SHP77 (cell line): ENCODE results near the gene HBQ1.
"Not testable (repeated sequence)": the region's sequence is repeated elsewhere in the genome, so short reads cannot be mapped to it uniquely, and the experiment has no call there.

Experiments used
- DNase-seq, 2 experiments: peaks; one replicate each; lab custom pipeline; 2025; lab: John Stamatoyannopoulos, UW

HBQ1 gene

DNA sequence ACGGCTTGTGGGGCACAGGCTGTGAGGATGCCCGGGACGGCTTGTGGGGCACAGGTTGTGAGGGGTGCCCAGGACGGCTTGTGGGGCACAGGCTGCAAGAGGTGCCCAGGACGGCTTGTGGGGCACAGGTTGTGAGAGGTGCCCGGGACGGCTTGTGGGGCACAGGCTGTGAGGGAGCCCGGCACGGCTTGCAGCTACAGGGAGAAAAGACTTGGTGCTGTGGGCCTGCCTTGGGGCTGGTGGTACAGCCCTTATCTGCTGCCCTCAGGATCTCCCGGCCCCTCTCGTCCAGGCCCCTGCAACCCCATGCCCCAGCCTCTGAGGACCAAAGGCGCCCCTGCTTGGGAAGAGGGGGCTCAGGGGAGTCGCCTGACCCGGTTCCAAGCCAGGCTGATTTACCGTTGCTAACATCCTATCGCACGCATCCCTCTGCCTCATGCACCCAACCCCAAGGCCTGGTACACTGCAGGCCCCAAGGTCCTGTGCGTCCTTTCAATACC, 19.5 kb upstream of the HBQ1 start:
- DNase-seq, result no peak

DNA sequence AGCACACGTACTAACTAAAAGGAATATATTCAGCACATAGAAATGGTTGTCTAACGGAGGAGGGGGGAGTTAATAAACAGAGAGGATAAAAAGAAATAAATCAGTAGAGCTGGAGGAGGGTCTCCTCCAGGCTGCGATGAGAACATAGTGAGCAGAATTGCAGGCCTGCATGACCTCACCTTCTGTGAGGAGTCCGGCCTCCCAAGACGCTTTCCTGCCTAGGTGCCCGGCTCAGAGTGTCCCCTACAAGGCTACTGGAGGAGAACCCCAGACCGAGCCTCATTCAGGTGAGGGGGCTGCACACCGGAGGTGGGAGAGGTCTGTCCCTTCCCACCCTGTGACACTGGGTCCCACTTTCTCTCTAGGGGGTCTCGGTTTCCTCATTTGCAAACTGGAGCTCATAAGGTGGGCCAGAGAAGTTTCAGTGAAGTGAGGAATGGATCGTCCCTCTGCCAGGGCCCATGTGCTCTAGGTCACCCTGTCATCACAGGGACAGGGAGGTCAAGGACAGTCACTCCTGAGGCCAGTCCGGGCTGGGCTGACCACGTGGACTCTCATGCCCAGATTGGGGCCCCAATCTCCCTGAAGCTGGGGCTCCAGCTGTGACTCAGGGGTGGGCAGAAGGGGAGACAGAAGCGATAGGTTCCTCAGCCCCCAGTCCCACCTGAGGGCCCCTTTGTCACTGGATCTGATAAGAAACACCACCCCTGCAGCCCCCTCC, 17.8 kb upstream of the HBQ1 start:
- DNase-seq, result no peak

DNA sequence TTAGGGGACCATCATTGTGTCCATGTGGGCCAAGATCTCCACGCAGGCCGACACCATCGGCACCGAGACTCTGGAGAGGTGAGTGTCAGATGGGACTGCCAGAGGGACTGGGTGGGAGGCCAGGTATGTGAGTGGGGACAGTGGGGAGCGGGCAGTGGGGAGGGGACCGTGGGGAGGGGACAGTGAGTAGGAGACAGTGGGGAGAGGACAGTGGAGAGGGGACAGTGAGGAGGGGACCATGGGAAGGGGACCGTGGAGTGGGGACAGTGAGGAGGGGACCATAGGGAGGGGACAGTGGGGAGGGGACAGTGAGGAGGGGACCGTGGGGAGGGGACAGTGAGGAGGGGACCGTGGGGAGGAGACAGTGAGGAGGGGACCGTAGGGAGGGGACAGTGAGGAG, 17.1 kb upstream of the HBQ1 start:
- not testable (repeated sequence) for DNase-seq

DNA sequence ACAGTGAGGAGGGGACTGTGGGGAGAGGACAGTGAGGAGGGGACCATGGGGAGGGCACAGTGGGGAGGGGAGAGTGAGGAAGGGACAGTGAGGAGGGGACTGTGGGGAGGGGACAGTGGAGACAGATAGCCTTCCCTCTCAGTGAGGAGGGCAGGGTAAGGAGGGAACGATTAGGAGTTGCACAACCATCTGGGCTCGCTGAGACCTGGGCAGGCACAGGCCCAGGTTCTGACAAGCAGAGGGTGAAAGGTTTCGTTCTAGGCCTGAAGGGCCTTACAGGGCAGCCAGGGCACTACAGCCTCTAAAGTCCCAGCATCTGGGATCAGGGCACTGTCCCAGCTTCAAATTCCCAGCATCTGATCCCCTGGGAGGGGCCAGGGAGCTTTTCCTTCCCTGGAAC, 16.6 kb upstream of the HBQ1 start:
- DNase-seq, result not testable (repeated sequence)

DNA sequence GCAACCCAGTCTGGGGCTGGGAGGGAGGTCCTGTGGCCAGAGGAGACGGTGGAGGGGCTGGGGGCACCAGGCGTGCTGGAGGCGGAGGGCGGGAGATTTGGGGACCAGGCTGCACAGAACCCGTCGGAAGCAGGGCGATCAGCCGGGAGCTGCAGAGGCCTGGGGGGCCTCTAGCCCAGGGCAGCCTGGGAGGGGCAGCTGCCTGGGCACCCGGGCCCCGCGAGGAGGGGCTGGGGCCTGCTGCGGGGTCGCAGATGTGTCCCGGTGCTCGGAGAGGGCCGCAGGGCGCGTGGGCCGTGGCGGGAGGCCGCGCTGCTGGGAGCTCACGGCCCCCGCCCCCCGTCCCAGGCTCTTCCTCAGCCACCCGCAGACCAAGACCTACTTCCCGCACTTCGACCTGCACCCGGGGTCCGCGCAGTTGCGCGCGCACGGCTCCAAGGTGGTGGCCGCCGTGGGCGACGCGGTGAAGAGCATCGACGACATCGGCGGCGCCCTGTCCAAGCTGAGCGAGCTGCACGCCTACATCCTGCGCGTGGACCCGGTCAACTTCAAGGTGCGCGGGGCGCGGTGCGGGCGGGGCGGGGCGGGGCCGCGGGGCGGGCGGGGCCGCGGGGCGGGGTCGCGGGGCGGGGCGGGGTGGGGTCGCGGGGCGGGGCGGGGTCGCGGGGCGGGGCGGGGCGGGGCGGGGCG, 16.0 kb upstream of the HBQ1 start:
- DNase-seq, result not testable (repeated sequence)

DNA sequence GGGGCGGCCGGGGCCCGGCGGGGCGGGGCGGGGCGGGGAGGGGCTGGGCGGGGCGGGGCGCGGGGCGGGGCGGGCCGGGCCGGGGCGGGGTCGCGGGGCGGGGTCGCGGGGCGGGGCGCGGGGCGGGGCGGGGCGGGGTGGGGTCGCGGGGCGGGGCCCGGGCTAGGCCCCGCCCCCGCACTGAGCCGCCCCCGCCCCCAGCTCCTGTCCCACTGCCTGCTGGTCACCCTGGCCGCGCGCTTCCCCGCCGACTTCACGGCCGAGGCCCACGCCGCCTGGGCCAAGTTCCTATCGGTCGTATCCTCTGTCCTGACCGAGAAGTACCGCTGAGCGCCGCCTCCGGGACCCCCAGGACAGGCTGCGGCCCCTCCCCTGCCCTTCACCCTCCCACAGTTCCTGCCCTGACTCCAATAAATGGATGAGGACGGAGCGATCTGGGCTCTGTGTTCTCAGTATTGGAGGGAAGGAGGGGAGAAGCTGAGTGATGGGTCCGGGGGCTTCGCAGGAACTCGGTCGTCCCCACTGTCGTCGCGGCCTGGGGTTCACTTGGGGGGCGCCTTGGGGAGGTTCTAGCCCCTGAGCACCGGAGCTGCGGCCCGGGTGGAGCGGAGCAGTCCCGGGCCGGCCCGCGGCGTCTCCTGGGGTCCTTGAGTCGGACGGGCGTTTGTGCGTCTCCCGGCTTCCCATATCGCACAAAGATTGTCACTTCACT, 15.3 kb upstream of the HBQ1 start:
- DNase-seq, result no peak

DNA sequence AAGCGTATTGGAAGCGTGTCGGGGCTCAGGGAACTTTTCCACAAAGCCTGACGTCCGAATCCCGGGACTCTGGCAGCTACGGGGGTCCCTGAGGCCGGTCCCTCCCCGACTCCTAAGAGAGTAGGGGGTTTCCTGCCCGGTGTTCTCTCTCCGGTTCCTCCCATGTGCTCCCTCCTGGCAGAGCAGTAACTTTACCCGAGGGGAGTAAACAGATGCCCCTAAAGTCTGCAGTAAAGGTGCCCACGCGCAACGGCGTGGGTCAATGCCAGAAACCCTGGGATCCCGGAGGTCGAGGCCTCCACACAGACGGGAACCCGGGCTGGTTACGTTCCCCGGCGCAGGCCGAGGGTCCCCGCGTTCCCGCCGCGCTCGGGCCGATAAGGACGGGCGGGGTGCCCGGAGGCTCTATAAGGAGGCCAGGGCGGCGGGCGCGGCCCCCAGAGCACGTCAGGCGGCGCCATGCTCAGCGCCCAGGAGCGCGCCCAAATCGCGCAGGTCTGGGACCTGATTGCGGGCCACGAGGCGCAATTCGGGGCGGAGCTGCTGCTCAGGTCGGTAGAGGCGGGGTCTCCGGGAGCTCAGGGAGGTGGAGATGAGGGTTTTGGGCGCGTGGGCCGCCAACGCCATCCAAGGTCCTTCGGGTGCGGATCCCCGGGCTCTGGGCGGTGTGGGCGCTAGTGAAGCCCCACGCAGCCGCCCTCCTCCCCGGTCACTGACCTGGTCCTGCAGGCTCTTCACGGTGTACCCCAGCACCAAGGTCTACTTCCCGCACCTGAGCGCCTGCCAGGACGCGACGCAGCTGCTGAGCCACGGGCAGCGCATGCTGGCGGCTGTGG, 14.5 kb upstream of the HBQ1 start, which contains the start of gene HBM:
Gene HBM (plus strand): TSS at position 440 of the 836 bp plus-strand sequence. CDS start 20 bp downstream, at position 460.
- DNase-seq, result no peak

DNA sequence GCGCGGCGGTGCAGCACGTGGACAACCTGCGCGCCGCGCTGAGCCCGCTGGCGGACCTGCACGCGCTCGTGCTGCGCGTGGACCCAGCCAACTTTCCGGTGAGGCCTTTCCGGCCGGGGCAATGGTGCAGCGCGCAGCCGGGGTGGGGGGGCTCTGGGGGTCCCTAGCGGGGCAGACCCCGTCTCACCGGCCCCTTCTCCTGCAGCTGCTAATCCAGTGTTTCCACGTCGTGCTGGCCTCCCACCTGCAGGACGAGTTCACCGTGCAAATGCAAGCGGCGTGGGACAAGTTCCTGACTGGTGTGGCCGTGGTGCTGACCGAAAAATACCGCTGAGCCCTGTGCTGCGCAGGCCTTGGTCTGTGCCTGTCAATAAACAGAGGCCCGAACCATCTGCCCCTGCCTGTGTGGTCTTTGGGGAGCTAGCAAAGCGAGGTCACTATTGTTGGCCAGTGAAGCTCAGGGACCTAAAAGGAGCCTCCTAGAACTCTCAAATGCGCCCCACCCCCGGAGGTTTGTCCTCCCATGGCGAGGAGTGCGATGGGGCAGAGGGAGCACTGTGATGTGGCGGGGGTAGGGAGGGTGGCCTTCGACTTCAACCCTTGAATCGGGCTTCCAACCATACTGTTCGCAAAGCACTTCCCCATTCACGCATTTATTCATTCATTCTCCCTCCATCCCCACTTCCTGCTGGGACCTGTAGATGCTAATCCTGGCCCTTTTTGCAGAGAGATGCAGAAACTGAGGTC, 13.7 kb upstream of the HBQ1 start:
- DNase-seq, result no peak

DNA sequence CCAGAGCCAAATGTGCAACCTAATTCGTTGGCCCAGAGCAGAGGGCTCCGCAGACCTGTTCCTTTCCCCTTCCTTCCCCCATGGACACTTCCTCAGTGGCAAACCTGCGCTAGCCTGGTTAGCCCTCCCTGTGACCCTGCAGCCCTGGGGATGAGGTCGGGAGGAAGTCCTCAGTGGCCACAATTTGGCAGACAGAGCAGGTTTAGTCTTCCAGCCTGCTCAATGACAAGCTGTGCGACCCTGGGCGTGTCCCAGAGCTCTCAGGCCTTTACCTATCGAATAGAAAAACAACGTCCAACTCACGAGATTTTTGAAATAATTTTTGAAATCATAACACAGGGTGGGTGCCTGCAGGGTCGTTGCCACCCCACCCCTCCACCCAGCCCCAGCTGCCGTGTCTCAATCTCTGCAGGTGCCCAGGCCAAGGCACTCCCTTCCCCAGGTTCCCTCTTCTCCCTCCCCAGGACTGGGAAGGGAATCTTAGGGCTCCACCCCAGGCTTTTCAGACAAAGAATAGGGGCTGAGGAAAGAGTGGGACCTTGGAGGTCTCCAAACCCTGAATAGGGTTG, 13.1 kb upstream of the HBQ1 start:
- no peak for DNase-seq

DNA sequence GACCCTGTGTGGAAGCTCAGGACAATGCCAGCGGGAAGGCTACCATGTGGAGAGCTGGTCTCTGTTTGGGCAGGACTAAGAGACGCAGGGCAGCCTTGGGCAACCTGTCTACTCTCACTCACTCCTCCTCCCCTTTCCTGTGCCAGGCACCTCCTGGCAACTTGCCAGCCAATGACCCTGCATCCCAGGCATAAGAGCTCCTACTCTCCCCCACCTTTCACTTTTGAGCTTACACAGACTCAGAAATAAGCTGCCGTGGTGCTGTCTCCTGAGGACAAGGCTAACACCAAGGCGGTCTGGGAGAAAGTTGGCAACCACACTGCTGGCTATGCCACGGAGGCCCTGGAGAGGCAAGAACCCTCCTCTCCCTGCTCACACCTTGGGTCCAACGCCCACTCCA, 11.8 kb upstream of the HBQ1 start:
- peak in 1 of 2 experiments; percentile 46 for DNase-seq

DNA sequence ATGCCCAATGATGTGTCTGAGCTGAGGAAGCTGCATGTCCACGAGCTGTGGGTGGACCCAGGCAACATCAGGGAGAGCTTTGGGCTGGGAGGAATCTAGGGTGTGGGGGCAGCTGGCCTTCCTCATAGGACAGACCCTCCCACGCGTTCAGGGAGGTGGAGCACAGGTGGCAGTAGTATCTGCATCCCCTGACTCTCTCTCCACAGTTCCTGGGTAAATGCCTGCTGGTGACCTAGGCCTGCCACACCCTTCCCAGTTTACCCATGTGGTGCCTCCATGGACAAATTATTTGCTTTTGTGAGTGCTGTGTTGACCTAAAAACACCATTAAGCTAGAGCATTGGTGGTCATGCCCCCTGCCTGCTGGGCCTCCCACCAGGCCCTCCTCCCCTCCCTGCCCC, 11.2 kb upstream of the HBQ1 start:
- no peak for DNase-seq

DNA sequence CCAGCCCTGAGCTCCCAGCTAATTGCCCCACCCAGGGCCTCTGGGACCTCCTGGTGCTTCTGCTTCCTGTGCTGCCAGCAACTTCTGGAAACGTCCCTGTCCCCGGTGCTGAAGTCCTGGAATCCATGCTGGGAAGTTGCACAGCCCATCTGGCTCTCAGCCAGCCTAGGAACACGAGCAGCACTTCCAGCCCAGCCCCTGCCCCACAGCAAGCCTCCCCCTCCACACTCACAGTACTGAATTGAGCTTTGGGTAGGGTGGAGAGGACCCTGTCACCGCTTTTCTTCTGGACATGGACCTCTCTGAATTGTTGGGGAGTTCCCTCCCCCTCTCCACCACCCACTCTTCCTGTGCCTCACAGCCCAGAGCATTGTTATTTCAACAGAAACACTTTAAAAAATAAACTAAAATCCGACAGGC, 10.2 kb upstream of the HBQ1 start:
- DNase-seq, result not testable (repeated sequence)

DNA sequence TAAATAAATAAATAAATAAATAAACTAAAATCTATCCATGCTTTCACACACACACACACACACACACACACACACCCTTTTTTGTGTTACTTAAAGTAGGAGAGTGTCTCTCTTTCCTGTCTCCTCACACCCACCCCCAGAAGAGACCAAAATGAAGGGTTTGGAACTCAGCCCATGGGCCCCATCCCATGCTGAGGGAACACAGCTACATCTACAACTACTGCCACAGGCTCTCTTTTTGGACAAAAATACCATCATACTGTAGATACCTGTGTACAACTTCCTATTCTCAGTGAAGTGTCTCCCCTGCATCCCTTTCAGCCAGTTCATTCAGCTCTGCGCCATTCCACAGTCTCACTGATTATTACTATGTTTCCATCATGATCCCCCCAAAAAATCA, 9.5 kb upstream of the HBQ1 start:
- no peak for DNase-seq

DNA sequence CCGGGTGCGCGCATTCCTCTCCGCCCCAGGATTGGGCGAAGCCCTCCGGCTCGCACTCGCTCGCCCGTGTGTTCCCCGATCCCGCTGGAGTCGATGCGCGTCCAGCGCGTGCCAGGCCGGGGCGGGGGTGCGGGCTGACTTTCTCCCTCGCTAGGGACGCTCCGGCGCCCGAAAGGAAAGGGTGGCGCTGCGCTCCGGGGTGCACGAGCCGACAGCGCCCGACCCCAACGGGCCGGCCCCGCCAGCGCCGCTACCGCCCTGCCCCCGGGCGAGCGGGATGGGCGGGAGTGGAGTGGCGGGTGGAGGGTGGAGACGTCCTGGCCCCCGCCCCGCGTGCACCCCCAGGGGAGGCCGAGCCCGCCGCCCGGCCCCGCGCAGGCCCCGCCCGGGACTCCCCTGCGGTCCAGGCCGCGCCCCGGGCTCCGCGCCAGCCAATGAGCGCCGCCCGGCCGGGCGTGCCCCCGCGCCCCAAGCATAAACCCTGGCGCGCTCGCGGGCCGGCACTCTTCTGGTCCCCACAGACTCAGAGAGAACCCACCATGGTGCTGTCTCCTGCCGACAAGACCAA, 7.8 kb upstream of the HBQ1 start, which contains the start of gene HBA2:
Gene HBA2 (plus strand): TSS at position 503 of the 568 bp plus-strand sequence. CDS start 37 bp downstream, at position 540.
- not testable (repeated sequence) for DNase-seq

DNA sequence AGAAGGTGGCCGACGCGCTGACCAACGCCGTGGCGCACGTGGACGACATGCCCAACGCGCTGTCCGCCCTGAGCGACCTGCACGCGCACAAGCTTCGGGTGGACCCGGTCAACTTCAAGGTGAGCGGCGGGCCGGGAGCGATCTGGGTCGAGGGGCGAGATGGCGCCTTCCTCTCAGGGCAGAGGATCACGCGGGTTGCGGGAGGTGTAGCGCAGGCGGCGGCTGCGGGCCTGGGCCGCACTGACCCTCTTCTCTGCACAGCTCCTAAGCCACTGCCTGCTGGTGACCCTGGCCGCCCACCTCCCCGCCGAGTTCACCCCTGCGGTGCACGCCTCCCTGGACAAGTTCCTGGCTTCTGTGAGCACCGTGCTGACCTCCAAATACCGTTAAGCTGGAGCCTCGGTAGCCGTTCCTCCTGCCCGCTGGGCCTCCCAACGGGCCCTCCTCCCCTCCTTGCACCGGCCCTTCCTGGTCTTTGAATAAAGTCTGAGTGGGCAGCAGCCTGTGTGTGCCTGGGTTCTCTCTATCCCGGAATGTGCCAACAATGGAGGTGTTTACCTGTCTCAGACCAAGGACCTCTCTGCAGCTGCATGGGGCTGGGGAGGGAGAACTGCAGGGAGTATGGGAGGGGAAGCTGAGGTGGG, 6.9 kb upstream of the HBQ1 start:
- DNase-seq, result not testable (repeated sequence)

DNA sequence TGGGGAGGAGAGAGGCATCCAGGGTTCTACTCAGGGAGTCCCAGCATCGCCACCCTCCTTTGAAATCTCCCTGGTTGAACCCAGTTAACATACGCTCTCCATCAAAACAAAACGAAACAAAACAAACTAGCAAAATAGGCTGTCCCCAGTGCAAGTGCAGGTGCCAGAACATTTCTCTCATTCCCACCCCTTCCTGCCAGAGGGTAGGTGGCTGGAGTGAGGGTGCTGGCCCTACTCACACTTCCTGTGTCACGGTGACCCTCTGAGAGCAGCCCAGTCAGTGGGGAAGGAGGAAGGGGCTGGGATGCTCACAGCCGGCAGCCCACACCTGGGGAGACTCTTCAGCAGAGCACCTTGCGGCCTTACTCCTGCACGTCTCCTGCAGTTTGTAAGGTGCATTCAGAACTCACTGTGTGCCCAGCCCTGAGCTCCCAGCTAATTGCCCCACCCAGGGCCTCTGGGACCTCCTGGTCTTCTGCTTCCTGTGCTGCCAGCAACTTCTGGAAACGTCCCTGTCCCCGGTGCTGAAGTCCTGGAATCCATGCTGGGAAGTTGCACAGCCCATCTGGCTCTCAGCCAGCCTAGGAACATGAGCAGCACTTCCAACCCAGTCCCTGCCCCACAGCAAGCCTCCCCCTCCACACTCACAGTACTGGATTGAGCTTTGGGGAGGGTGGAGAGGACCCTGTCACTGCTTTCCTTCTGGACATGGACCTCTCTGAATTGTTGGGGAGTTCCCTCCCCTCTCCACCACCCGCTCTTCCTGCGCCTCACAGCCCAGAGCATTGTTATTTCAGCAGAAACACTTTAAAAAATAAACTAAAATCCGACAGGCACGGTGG, 6.1 kb upstream of the HBQ1 start:
- not testable (repeated sequence) for DNase-seq

DNA sequence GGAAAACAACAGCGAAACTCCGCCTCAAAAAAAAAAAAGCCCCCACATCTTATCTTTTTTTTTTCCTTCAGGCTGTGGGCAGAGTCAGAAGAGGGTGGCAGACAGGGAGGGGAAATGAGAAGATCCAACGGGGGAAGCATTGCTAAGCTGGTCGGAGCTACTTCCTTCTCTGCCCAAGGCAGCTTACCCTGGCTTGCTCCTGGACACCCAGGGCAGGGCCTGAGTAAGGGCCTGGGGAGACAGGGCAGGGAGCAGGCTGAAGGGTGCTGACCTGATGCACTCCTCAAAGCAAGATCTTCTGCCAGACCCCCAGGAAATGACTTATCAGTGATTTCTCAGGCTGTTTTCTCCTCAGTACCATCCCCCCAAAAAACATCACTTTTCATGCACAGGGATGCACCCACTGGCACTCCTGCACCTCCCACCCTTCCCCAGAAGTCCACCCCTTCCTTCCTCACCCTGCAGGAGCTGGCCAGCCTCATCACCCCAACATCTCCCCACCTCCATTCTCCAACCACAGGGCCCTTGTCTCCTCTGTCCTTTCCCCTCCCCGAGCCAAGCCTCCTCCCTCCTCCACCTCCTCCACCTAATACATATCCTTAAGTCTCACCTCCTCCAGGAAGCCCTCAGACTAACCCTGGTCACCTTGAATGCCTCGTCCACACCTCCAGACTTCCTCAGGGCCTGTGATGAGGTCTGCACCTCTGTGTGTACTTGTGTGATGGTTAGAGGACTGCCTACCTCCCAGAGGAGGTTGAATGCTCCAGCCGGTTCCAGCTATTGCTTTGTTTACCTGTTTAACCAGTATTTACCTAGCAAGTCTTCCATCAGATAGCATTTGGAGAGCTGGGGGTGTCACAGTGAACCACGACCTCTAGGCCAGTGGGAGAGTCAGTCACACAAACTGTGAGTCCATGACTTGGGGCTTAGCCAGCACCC, 5.0 kb upstream of the HBQ1 start:
- no peak for DNase-seq

DNA sequence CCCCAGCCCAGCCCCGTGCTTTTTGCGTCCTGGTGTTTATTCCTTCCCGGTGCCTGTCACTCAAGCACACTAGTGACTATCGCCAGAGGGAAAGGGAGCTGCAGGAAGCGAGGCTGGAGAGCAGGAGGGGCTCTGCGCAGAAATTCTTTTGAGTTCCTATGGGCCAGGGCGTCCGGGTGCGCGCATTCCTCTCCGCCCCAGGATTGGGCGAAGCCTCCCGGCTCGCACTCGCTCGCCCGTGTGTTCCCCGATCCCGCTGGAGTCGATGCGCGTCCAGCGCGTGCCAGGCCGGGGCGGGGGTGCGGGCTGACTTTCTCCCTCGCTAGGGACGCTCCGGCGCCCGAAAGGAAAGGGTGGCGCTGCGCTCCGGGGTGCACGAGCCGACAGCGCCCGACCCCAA, 4.3 kb upstream of the HBQ1 start:
- DNase-seq, result not testable (repeated sequence)
